GM21528 (cell line): ENCODE data around the gene HAGHL.
"Not testable (repeated sequence)": the region's sequence is repeated elsewhere in the genome, so short reads cannot be mapped to it uniquely, and the experiment has no call there.

ENCODE experiments used
- ATAC-seq: cut with Tn5 transposase; IDR thresholded peaks from one replicate; pipeline ENCODE4 v1.9.1; 2021; ENCODE audit warnings: mild to moderate bottlenecking, moderate library complexity; ENCODE audit not compliant: unreplicated experiment, low FRiP score

The HAGHL gene

GRCh38 chr16:687499-687898 is 39.4 kb upstream of the HAGHL start:
- ATAC-seq = no peak

- ATAC-seq = no peak
Measured at GRCh38 chr16:689175-689897, 37.6 kb upstream of the HAGHL start.

- ATAC-seq = not testable (repeated sequence)
Measured at GRCh38 chr16:691242-691641, 35.7 kb upstream of the HAGHL start.

- ATAC-seq = no peak
Measured at GRCh38 chr16:692356-693108, 34.4 kb upstream of the HAGHL start.

- ATAC-seq = no peak
Measured at GRCh38 chr16:693364-693763, 33.5 kb upstream of the HAGHL start.

- no peak for ATAC-seq
Measured at GRCh38 chr16:693766-694165, 33.1 kb upstream of the HAGHL start.

GRCh38 chr16:694187-694862 is 32.6 kb upstream of the HAGHL start:
- no peak for ATAC-seq

GRCh38 chr16:694863-695354 is 32.0 kb upstream of the HAGHL start:
- ATAC-seq = no peak

- no peak for ATAC-seq
Measured at GRCh38 chr16:695355-696089, 31.4 kb upstream of the HAGHL start.

GRCh38 chr16:698911-699671 is 27.8 kb upstream of the HAGHL start:
- no peak for ATAC-seq

GRCh38 chr16:700684-701584 is 26.0 kb upstream of the HAGHL start:
- no peak for ATAC-seq

GRCh38 chr16:702341-702740 is 24.6 kb upstream of the HAGHL start:
- ATAC-seq = no peak

GRCh38 chr16:703406-703805 is 23.5 kb upstream of the HAGHL start:
- ATAC-seq = no peak

GRCh38 chr16:704047-704446 is 22.9 kb upstream of the HAGHL start:
- no peak for ATAC-seq

- ATAC-seq = no peak
Measured at GRCh38 chr16:704552-705380, 22.1 kb upstream of the HAGHL start.

- ATAC-seq = no peak
Measured at GRCh38 chr16:705431-706188, 21.3 kb upstream of the HAGHL start, which contains the start of gene FBXL16. TSS of gene FBXL16 (minus strand) at chr16:705801. CDS start at chr16:697405, 8,396 bp downstream.
